Ramos (cell line): ENCODE results near the gene LDLR.
"Not testable (repeated sequence)": the region's sequence is repeated elsewhere in the genome, so short reads cannot be mapped to it uniquely, and the experiment has no call there.

ENCODE experiments used
- in situ Hi-C: fragments of 300-500 bp; cut with MboI; formaldehyde crosslinking; loops from one replicate; pipeline ENCODE4 v1.14.3; 2022; ENCODE audit warnings: low sequenced_read_pairs; ENCODE audit not compliant: unreplicated experiment

LDLR gene

DNA sequence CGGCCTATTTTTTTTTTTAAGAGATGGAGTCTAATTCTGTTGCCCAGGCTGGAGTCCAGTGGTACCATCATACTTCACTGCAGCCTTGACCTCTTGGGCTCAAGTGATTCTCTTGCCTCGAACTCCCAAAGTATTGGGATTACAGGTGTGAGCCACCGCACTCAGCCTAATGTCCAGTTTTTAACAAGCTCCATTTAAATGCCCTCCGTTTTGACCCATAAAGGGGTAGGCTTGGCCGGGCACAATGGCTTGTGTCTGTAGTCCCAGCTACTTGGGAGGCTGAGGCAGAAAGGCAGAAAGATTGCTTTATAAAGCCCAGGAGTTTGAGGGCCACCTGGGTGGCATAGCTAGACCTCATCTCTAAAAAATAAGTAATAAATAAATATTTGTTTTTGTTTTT lies 11.8 kb downstream of the LDLR start:
- in situ Hi-C loops: no loop called here

GRCh38 chr19:11102944-11103343 lies 13.7 kb downstream of the LDLR start:
- in situ Hi-C loops: no loop called here

DNA sequence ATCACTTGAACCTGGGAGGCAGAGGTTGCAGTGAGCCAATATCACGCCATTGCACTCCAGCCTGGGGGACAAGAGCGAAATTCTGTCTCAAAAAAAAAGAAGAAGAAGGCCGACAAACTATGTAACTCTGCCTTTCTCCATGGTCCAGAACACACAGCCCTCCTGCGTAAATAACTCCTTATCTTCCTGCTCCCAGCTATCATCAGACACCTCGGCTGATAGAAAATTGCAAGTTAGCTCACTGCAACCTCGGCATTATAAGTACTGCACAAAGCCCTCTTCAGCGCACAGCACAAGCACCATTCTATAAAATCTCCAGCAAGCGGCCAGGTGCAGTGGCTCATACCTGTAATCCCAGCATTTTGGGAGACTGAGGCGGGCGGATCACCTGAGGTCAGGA lies 14.4 kb downstream of the LDLR start:
- in situ Hi-C loops: not testable (repeated sequence)

GRCh38 chr19:11105014-11105636 lies 15.9 kb downstream of the LDLR start:
- in situ Hi-C loops: no loop called here

- in situ Hi-C loops: no loop called here
These were observed 17.2 kb downstream of the LDLR start for GRCh38 chr19:11106477-11106876.

DNA sequence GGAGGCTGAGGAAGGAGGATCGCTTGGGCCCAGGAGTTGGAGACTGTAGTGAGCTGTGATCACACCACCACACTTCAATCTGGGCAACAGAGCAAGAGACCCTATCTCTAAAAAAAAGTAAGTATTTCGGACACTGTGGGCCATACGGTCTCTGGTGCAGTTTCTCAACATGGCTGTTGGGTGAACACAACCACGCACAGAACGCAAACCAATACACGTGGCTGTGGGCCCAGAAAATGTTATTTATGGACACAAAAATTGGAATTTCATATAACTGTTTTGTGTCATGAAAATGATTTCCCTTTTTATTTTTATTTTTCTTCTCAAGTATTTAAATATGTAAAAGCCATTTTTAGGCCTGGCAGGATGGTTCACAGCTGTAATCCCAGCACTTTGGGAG lies 19.5 kb downstream of the LDLR start:
- in situ Hi-C loops: no loop called here

GRCh38 chr19:11111117-11111770 lies 22.0 kb downstream of the LDLR start:
- in situ Hi-C loops: no loop called here

- in situ Hi-C loops: no loop called here
These were observed 22.5 kb downstream of the LDLR start for GRCh38 chr19:11111771-11112144.

DNA sequence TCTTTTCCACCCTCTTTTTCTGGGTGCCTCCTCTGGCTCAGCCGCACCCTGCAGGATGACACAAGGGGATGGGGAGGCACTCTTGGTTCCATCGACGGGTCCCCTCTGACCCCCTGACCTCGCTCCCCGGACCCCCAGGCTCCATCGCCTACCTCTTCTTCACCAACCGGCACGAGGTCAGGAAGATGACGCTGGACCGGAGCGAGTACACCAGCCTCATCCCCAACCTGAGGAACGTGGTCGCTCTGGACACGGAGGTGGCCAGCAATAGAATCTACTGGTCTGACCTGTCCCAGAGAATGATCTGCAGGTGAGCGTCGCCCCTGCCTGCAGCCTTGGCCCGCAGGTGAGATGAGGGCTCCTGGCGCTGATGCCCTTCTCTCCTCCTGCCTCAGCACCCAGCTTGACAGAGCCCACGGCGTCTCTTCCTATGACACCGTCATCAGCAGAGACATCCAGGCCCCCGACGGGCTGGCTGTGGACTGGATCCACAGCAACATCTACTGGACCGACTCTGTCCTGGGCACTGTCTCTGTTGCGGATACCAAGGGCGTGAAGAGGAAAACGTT lies 24.0 kb downstream of the LDLR start:
- in situ Hi-C loops: no loop called here

GRCh38 chr19:11115042-11115441 lies 25.8 kb downstream of the LDLR start:
- in situ Hi-C loops: no loop called here

DNA sequence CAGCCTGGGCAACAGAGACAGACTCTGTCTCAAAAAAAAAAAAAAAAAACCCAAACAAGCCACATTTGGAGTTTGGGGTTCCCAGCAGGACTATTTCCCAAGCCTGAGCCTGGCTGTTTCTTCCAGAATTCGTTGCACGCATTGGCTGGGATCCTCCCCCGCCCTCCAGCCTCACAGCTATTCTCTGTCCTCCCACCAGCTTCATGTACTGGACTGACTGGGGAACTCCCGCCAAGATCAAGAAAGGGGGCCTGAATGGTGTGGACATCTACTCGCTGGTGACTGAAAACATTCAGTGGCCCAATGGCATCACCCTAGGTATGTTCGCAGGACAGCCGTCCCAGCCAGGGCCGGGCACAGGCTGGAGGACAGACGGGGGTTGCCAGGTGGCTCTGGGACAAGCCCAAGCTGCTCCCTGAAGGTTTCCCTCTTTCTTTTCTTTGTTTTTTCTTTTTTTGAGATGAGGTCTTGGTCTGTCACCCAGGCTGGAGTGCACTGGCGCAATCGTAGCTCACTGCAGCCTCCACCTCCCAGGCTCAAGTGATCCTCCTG lies 26.7 kb downstream of the LDLR start:
- in situ Hi-C loops: no loop called here

DNA sequence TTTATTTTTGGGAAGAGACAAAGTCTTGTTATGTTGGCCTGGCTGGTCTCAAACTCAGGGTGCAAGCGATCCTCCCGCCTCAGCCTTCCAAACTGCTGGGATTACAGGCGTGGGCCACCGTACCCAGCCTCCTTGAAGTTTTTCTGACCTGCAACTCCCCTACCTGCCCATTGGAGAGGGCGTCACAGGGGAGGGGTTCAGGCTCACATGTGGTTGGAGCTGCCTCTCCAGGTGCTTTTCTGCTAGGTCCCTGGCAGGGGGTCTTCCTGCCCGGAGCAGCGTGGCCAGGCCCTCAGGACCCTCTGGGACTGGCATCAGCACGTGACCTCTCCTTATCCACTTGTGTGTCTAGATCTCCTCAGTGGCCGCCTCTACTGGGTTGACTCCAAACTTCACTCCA lies 27.2 kb downstream of the LDLR start:
- in situ Hi-C loops: no loop called here

- in situ Hi-C loops: not testable (repeated sequence)
These were observed 32.7 kb downstream of the LDLR start for GRCh38 chr19:11121963-11122362.

DNA sequence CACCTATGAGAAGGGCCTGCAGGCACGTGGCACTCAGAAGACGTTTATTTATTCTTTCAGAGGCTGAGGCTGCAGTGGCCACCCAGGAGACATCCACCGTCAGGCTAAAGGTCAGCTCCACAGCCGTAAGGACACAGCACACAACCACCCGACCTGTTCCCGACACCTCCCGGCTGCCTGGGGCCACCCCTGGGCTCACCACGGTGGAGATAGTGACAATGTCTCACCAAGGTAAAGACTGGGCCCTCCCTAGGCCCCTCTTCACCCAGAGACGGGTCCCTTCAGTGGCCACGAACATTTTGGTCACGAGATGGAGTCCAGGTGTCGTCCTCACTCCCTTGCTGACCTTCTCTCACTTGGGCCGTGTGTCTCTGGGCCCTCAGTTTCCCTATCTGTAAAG lies 33.9 kb downstream of the LDLR start:
- in situ Hi-C loops: no loop called here

GRCh38 chr19:11124157-11124556 lies 34.9 kb downstream of the LDLR start:
- in situ Hi-C loops: not testable (repeated sequence)

DNA sequence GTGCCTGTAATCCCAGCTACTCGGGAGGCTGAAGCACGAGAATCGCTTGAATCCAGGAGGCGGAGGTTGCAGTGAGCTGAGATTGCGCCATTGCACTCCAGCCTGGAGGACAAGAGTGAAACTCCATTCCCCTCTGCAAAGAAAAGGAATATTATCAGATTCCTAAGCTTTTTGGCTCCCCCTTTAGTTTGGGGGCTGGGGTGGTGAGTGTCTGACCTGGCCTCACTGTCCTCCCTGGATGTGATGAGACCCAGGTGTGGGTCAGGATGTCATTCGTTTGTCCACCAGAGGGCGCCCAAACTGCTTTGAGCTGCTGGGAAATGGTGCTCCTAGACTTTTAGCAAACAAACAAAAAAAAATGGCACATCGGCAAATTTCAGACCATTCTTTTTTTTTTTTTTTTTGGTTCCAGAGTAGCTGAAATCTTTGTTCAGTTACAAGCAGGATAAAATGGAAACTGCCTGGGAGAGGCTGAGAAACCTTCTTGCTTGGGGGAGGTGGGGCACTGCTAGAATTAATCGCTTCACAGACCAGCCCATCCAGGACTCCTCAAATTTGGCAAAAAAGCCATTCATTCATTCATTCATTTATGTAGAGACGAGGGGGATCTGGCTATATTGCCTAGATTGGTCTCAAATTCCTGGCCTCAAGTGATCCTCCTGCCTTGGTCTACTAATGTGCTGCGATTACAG lies 36.9 kb downstream of the LDLR start:
- in situ Hi-C loops: no loop called here

DNA sequence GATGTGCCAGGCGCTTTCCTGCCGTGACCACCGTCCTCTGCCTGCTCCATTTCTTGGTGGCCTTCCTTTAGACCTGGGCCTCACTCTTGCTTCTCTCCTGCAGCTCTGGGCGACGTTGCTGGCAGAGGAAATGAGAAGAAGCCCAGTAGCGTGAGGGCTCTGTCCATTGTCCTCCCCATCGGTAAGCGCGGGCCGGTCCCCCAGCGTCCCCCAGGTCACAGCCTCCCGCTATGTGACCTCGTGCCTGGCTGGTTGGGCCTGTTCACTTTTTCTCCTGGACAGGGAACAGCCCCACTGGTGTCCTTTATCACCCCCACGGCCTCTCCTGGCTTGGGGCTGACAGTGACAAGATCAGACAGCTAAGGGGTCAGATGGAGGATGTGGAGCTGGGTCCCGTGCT lies 38.6 kb downstream of the LDLR start:
- in situ Hi-C loops: no loop called here

GRCh38 chr19:11130824-11131455 lies 41.7 kb downstream of the LDLR start:
- in situ Hi-C loops: loop anchor here (5.0 kb wide), 2 partner anchors 71 to 194 kb away; no protein-coding TSS in a partner anchor

DNA sequence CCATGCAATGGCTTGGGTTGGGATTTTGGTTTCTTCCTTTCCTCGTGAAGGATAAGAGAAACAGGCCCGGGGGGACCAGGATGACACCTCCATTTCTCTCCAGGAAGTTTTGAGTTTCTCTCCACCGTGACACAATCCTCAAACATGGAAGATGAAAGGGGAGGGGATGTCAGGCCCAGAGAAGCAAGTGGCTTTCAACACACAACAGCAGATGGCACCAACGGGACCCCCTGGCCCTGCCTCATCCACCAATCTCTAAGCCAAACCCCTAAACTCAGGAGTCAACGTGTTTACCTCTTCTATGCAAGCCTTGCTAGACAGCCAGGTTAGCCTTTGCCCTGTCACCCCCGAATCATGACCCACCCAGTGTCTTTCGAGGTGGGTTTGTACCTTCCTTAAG lies 42.2 kb downstream of the LDLR start:
- in situ Hi-C loops: loop anchor here (5.0 kb wide), 2 partner anchors 71 to 194 kb away; no protein-coding TSS in a partner anchor

DNA sequence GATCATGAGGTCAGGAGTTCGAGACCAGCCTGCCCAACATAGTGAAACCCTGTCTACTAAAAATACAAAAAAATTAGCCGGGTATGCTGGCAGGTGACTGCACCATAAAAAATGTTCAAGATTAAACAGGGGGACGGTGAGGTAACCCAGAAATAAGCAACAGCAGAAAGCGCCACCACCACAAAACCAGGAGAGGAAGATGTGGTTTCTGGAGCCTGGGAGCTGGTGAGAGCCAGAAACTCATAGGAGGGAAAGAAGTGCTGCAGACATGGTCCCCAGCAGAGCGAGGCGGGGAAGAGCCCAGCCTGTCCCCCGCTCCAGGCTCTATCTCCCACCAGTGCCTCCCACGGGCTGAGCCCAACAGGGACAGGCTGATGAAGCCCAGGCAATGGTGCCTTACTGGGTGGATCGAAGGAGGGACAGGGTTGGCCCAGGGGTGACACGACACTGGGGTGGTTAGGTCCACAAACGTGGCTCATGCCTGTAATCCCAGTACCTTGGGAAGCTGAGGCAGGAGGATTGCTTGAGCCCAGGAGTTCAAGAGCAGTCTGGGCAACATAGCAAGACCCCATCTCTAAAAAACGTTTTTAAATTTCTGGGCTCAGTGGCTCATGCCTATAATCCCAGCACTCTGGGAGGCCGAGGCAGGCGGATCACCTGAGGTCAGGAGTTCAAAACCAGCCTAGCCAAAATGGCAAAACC lies 47.3 kb downstream of the LDLR start:
- in situ Hi-C loops: no loop called here
